Cardiac muscle cell (in vitro differentiated cells and primary cell): ENCODE results near the gene STRN3. TPM values are rescaled to one million over a fixed set of nuclear protein-coding genes. Genes with fewer than 3 reads are reported as not detected.
A peak's percentile ranks its signal among the peaks of the same experiment; 100 is the strongest.

Source experiments
- DNase-seq, 2 donors: peaks; one replicate each; pipeline versions ENCODE4 v3.0.0 to v3.0.0-alpha.2; 2010 to 2017; ENCODE audit warnings: low read depth in 1 of 2, low spot score in 1 of 2
- H3K27ac ChIP-seq: fragments of 200-600 bp; sonication (generic); 2 replicates; pipeline ENCODE4 v1.5.1; 2016
- H3K27me3 ChIP-seq: fragments of 200-600 bp; sonication (generic); 2 replicates; pipeline ENCODE4 v1.6.0; 2016; ENCODE audit warnings: control low read depth
- H3K36me3 ChIP-seq: fragments of 200-600 bp; sonication (generic); 2 replicates; pipeline ENCODE4 v1.5.1; 2016; ENCODE audit warnings: control low read depth
- H3K4me1 ChIP-seq: fragments of 200-600 bp; sonication (generic); 2 replicates; pipeline ENCODE4 v1.8.1; 2017; ENCODE audit warnings: low read depth, mild to moderate bottlenecking, mixed run types
- H3K4me3 ChIP-seq: fragments of 200-600 bp; sonication (generic); 2 replicates; pipeline ENCODE4 v1.5.1; 2016; ENCODE audit warnings: mild to moderate bottlenecking
- H3K9me3 ChIP-seq: fragments of 200-600 bp; sonication (generic); 2 replicates; pipeline ENCODE4 v1.5.1; 2017; ENCODE audit warnings: low read depth, mild to moderate bottlenecking, control low read depth
- CTCF ChIP-seq: IDR thresholded peaks from 2 replicates; pipeline ENCODE4 v1.5.1; 2012; ENCODE audit warnings: low read depth, mild to moderate bottlenecking, low read length
- polyA plus RNA-seq: library from polyadenylated mRNA; unstranded; fragments of >200 nt; fragmentation: Nextera tagmentation; extraction: Ambion mirVana; gene quantifications from 2 replicates; pipeline ENCODE4 v1.2.1, GENCODE V29; 2016
- total RNA-seq: library from RNA; depleted of rRNA; stranded (reverse); fragments of >200 nt; gene quantifications from 2 replicates; pipeline ENCODE4 v1.2.3, GENCODE V29; 2016

Gene STRN3
- total and polyA plus RNA-seq, 2 experiments from 2014 or later: 18.1 to 57.3 TPM

GRCh38 chr14:30876692-30877091, 149.5 kb downstream of the STRN3 start:
- H3K4me3 ChIP-seq: no peak overlapping the region
- no peak for DNase-seq
- peaks cover 56% of the 10 kb centered on the region for H3K27me3 ChIP-seq
- no peaks in the 10 kb centered on the region for H3K36me3 ChIP-seq
- no peak overlapping the region for H3K27ac ChIP-seq
- no peak for TF ChIP-seq CTCF
- no peaks in the 10 kb centered on the region for H3K9me3 ChIP-seq
- H3K4me1 ChIP-seq: no peaks in the 10 kb centered on the region

GRCh38 chr14:30875788-30876053, 150.5 kb downstream of the STRN3 start:
- Histone ChIP-seq H3K4me3 (no peak overlapping the region), H3K36me3 (no peaks in the 10 kb centered on the region), H3K4me1 (no peaks in the 10 kb centered on the region), H3K27me3 (peaks cover 56% of the 10 kb centered on the region), H3K27ac (no peak overlapping the region), H3K9me3 (no peaks in the 10 kb centered on the region)
- no peak for TF ChIP-seq CTCF
- no peak for DNase-seq

GRCh38 chr14:30874999-30875787, 151.0 kb downstream of the STRN3 start:
- H3K4me1 ChIP-seq: no peaks in the 10 kb centered on the region
- no peak for TF ChIP-seq CTCF
- peak overlapping the region; percentile 54 for H3K4me3 ChIP-seq
- peak in 1 of 2 donors; percentile 5 for DNase-seq
- no peaks in the 10 kb centered on the region for H3K9me3 ChIP-seq
- H3K27ac ChIP-seq: no peak overlapping the region
- peaks cover 56% of the 10 kb centered on the region for H3K27me3 ChIP-seq
- H3K36me3 ChIP-seq: no peaks in the 10 kb centered on the region

GRCh38 chr14:30874120-30874998, 151.8 kb downstream of the STRN3 start, which contains the start of gene COCH:
TSS of gene COCH (plus strand) at chr14:30874559. CDS start at chr14:30874939, 380 bp downstream.
- peak within 1 kb of the TSS; percentile 54 for H3K4me3 ChIP-seq
- H3K27me3 ChIP-seq: peaks cover 56% of the 10 kb centered on the region
- no peak within 1 kb of the TSS for H3K27ac ChIP-seq
- H3K4me1 ChIP-seq: no peaks in the 10 kb centered on the region
- peak; percentile 23 for TF ChIP-seq CTCF
- DNase-seq: peak in 1 of 2 donors; percentile 75
- H3K36me3 ChIP-seq: no peaks in the 10 kb centered on the region
- no peaks in the 10 kb centered on the region for H3K9me3 ChIP-seq

GRCh38 chr14:30873308-30874119, 152.7 kb downstream of the STRN3 start:
- no peak for TF ChIP-seq CTCF
- DNase-seq: no peak
- Histone ChIP-seq H3K4me3 (peak overlapping the region; percentile 54), H3K27ac (no peak overlapping the region), H3K4me1 (no peaks in the 10 kb centered on the region), H3K27me3 (peaks cover 56% of the 10 kb centered on the region), H3K9me3 (no peaks in the 10 kb centered on the region), H3K36me3 (no peaks in the 10 kb centered on the region)
